PC-9 (cell line): ENCODE measurements around the gene ATP13A3. TPM values are rescaled to one million over a fixed set of nuclear protein-coding genes. Genes with fewer than 3 reads are reported as not detected.

Source experiments
- BruUV-seq: library from RNA; stranded (reverse); fragments of 400-500 nt; replicated peaks from 2 replicates; lab custom pipeline; 2021; lab: Mats Ljungman, UMichigan
- CTCF ChIA-PET: fragments of 300-600 bp; sonication (Branson Sonifier 250); formaldehyde crosslinking; loops from one replicate; lab custom pipeline; 2022; ENCODE audit warnings: antibody characterized with exemption; lab: Charles Lee
- POLR2A ChIA-PET: fragments of 300-600 bp; sonication (Branson Sonifier 250); formaldehyde crosslinking; loops from one replicate; lab custom pipeline; 2022; ENCODE audit warnings: antibody characterized with exemption; ENCODE audit not compliant: unreplicated experiment; lab: Charles Lee
- DNase-seq, 2 experiments: peaks; one replicate each; pipeline versions ENCODE4 v3.0.0 to v3.0.0-alpha.2; 2015 to 2022; ENCODE audit warnings: mixed read lengths in 1 of 2
- H2AFZ ChIP-seq: fragments of 200-600 bp; sonication (generic); 2 replicates; pipeline ENCODE4 v1.8.1; 2017; ENCODE audit warnings: antibody characterized with exemption
- H3F3A ChIP-seq: fragments of 200-600 bp; sonication (generic); 2 replicates; pipeline ENCODE4 v1.8.1; 2017; ENCODE audit warnings: antibody characterized with exemption, mild to moderate bottlenecking, low read depth; ENCODE audit not compliant: insufficient read depth
- H3K27ac ChIP-seq: fragments of 200-600 bp; sonication (generic); 2 replicates; pipeline ENCODE4 v1.6.1; 2016; ENCODE audit warnings: mixed run types
- H3K27me3 ChIP-seq: fragments of 200-600 bp; sonication (generic); 2 replicates; pipeline ENCODE4 v1.6.1; 2016; ENCODE audit warnings: low read depth, mixed run types; ENCODE audit not compliant: insufficient read depth
- H3K36me3 ChIP-seq: fragments of 200-600 bp; sonication (generic); 2 replicates; pipeline ENCODE4 v1.6.1; 2016; ENCODE audit warnings: low read depth, mixed run types
- H3K4me1 ChIP-seq: fragments of 200-600 bp; sonication (generic); replicated peaks from 2 replicates; pipeline ENCODE4 v1.6.1; 2016; ENCODE audit warnings: mixed run types; ENCODE audit not compliant: insufficient read depth
- H3K4me2 ChIP-seq: fragments of 200-600 bp; sonication (generic); 2 replicates; pipeline ENCODE4 v1.6.1; 2017; ENCODE audit warnings: mixed run types
- H3K4me3 ChIP-seq: fragments of 200-600 bp; sonication (generic); 2 replicates; pipeline ENCODE4 v1.6.1; 2016; ENCODE audit warnings: mixed run types
- H3K79me2 ChIP-seq: fragments of 200-600 bp; sonication (generic); 2 replicates; pipeline ENCODE4 v1.6.1; 2017; ENCODE audit warnings: low read depth, mixed run types
- H3K9me2 ChIP-seq: fragments of 200-600 bp; sonication (generic); 2 replicates; pipeline ENCODE4 v1.8.1; 2017; ENCODE audit warnings: mild to moderate bottlenecking; ENCODE audit not compliant: insufficient read depth
- H3K9me3 ChIP-seq: fragments of 200-600 bp; sonication (generic); 2 replicates; pipeline ENCODE4 v1.8.1; 2016; ENCODE audit warnings: low read depth; ENCODE audit not compliant: insufficient read depth
- H4K20me1 ChIP-seq: fragments of 200-600 bp; sonication (generic); 2 replicates; pipeline ENCODE4 v1.8.1; 2017; ENCODE audit not compliant: insufficient read depth
- EZH2 ChIP-seq: fragments of 200-600 bp; sonication (generic); IDR thresholded peaks from 2 replicates; pipeline ENCODE4 v1.8.0; 2017; ENCODE audit warnings: antibody characterized with exemption, low read depth
- intact Hi-C: fragments of 100-400 bp; cut with micrococcal nuclease; formaldehyde crosslinking; loops from one replicate; pipeline ENCODE4 v1.10.0; 2022; ENCODE audit not compliant: unreplicated experiment
- total RNA-seq: library from RNA; stranded (reverse); gene quantifications from 2 replicates; pipeline ENCODE4 v1.2.3, GENCODE V29; 2021
- TF ChIP-seq, protein P1 (sequence below): fragments of 200-600 bp; sonication (generic); conservative IDR thresholded peaks from 2 replicates; pipeline ENCODE4 v1.6.1; 2017; ENCODE audit warnings: mixed run types, antibody characterized with exemption, mild to moderate bottlenecking, moderate library complexity

The ATP13A3 gene
- total RNA-seq, 1 experiment from 2014 or later: 242 TPM

DNA sequence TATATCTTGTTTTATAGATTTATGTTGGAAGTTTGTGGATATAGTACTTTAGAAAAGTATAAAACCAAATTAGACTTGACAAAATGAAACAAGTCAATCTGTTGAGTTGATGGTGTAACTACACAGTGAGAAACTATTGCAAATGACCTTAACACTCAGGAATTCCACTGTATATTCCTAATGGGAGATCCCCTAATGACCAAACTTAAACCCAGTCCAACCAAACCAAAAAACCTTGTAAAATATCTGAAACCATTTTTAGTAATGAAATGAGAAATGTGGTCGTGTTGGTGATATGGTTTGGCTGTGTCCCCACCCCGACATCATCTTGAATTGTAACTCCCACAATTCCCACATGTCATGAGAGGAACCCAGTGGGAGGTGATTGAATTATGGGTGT is 31.9 kb upstream of the ATP13A3 start:
- H3K27me3 ChIP-seq: no peaks in the 10 kb centered on the region
- H2AFZ ChIP-seq: no peak overlapping the region
- ChIA-PET CTCF (no interaction called here), POLR2A (no interaction called here)
- no peak overlapping the region for H3K4me2 ChIP-seq
- H3F3A ChIP-seq: peaks cover 36% of the 10 kb centered on the region
- H4K20me1 ChIP-seq: no peaks in the 10 kb centered on the region
- no peak overlapping the region for H3K27ac ChIP-seq
- H3K9me2 ChIP-seq: no peaks in the 10 kb centered on the region
- H3K36me3 ChIP-seq: no peaks in the 10 kb centered on the region
- no peak for DNase-seq
- no peak for TF ChIP-seq EZH2
- TF ChIP-seq, protein P1, sequence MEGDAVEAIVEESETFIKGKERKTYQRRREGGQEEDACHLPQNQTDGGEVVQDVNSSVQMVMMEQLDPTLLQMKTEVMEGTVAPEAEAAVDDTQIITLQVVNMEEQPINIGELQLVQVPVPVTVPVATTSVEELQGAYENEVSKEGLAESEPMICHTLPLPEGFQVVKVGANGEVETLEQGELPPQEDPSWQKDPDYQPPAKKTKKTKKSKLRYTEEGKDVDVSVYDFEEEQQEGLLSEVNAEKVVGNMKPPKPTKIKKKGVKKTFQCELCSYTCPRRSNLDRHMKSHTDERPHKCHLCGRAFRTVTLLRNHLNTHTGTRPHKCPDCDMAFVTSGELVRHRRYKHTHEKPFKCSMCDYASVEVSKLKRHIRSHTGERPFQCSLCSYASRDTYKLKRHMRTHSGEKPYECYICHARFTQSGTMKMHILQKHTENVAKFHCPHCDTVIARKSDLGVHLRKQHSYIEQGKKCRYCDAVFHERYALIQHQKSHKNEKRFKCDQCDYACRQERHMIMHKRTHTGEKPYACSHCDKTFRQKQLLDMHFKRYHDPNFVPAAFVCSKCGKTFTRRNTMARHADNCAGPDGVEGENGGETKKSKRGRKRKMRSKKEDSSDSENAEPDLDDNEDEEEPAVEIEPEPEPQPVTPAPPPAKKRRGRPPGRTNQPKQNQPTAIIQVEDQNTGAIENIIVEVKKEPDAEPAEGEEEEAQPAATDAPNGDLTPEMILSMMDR: no peak
- H3K9me3 ChIP-seq: no peaks in the 10 kb centered on the region
- intact Hi-C loops: no loop called here
- BruUV-seq: no TSS peak
- H3K4me1 ChIP-seq: peaks cover 60% of the 10 kb centered on the region
- H3K79me2 ChIP-seq: no peaks in the 10 kb centered on the region
- H3K4me3 ChIP-seq: no peak overlapping the region

DNA sequence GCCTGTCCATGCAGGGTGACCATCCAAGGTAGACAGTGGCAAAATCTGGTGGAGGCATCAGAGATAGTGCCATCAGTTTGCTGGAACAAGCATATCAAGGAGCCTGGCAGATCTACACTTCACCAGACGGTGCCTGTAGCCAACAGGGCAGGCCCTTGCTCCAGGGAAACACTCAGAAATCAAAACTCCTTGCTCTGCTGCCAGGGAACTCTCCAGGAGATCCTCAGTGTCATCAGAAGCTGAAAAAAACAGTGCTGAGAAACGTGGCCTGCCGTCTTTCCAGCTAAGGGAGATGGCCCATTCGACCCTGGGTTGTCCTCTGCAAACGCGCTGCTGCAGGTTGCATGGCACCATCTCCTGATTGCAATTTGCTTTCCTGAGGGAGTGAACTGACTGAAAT is 30.5 kb upstream of the ATP13A3 start:
- peaks cover 37% of the 10 kb centered on the region for H3F3A ChIP-seq

DNA sequence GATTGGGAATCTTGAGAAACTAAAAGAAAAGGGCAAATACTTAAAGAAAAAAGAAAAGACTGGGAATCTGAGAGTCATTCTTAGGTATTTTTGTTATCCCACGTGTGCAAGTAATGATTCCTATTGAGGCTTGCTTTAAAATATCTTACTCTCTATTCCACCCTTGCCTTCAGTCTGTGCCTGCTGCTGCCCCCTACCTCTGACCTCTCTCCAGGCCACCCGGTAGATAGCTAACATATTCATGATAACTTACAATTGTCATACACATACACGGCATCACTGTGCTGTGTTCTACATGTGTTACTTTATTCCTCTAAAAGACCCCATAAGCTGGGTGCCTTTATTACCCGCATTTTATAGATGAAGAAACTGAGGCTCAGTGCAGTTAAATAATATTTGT is 27.8 kb upstream of the ATP13A3 start:
- ChIA-PET CTCF (interaction anchor here (0.6 kb wide), 1 partner anchor 712 kb away, joined by 5 read pairs; no protein-coding TSS in a partner anchor), POLR2A (no interaction called here)
- peaks cover 32% of the 10 kb centered on the region for H3F3A ChIP-seq
- no peaks in the 10 kb centered on the region for H4K20me1 ChIP-seq
- no peaks in the 10 kb centered on the region for H3K79me2 ChIP-seq
- no peak overlapping the region for H3K27ac ChIP-seq
- DNase-seq: no peak
- no peaks in the 10 kb centered on the region for H3K9me2 ChIP-seq
- intact Hi-C loops: no loop called here
- H3K36me3 ChIP-seq: no peaks in the 10 kb centered on the region
- no peak overlapping the region for H3K4me2 ChIP-seq
- H3K27me3 ChIP-seq: no peaks in the 10 kb centered on the region
- no peak for TF ChIP-seq EZH2
- TF ChIP-seq, protein P1: no peak
- peaks cover 52% of the 10 kb centered on the region for H3K4me1 ChIP-seq
- no peak overlapping the region for H2AFZ ChIP-seq
- no TSS peak for BruUV-seq
- H3K9me3 ChIP-seq: no peaks in the 10 kb centered on the region
- no peak overlapping the region for H3K4me3 ChIP-seq

More for the DNA sequence above, 30.5 kb upstream of the ATP13A3 start:
- Histone ChIP-seq H3K27me3 (no peaks in the 10 kb centered on the region), H3K36me3 (no peaks in the 10 kb centered on the region), H3K4me2 (no peak overlapping the region), H3K27ac (no peak overlapping the region), H2AFZ (no peak overlapping the region), H3K9me2 (no peaks in the 10 kb centered on the region), H4K20me1 (no peaks in the 10 kb centered on the region), H3K4me3 (no peak overlapping the region), H3K9me3 (no peaks in the 10 kb centered on the region), H3K4me1 (peaks cover 60% of the 10 kb centered on the region), H3K79me2 (no peaks in the 10 kb centered on the region)
- CTCF ChIA-PET: no interaction called here
- no TSS peak for BruUV-seq
- no peak for TF ChIP-seq EZH2
- TF ChIP-seq, protein P1: no peak
- POLR2A ChIA-PET: interaction anchor here (0.6 kb wide), 2 partner anchors 64 to 513 kb away, joined by 3 to 6 read pairs; no protein-coding TSS in a partner anchor
- no peak for DNase-seq
- intact Hi-C loops: no loop called here
